Measurements from ENCODE around the gene CIAO2B.

CIAO2B gene

DNA sequence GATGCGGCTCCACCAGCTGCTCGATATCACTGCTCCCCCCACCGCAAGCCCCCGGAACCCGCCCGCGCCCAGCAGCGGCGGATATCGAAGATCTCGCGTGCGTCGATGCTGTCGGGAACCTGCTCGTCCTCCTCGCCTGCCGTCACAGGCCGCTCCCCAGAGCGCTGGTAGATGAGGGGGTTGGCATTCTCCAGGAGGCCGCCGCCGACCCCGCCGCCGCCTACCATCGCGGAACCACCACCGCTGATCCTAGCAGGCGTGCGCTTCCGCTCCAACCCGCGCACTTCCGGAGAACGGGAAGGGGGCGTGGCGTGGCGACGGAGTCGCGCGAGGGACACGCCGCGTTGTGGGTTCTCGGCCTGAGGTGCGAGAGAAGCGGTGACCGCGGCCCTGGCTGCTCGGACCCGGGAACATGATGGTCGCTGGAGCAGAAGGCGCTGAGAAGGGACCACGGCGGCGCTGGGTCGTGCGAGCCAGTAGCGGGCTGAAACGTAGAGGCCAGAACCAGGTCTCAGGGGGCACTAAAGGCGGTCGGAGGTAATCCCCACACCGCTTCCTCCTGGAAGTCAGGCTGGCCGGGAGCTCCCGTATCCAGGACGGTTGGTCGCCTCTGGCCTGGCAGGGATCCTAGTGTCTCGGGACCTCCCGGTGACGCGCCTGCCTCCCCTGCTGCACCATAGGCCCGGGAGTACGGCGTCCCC is at the start of gene CIAO2B:
CIAO2B (minus strand) TSS at position 265 of the 701 bp plus-strand sequence; CDS start at position 227, 38 bp downstream.
- ATAC-seq, result peak; percentile 87
- 0 out of 2 replicates have a peak, but pooled peaks have one; percentile 33 for TF ChIP-seq ESRRG (CRISPR knock-in tag; IDR thresholded peaks at IDR 0.05)
- TF ChIP-seq, protein P1, sequence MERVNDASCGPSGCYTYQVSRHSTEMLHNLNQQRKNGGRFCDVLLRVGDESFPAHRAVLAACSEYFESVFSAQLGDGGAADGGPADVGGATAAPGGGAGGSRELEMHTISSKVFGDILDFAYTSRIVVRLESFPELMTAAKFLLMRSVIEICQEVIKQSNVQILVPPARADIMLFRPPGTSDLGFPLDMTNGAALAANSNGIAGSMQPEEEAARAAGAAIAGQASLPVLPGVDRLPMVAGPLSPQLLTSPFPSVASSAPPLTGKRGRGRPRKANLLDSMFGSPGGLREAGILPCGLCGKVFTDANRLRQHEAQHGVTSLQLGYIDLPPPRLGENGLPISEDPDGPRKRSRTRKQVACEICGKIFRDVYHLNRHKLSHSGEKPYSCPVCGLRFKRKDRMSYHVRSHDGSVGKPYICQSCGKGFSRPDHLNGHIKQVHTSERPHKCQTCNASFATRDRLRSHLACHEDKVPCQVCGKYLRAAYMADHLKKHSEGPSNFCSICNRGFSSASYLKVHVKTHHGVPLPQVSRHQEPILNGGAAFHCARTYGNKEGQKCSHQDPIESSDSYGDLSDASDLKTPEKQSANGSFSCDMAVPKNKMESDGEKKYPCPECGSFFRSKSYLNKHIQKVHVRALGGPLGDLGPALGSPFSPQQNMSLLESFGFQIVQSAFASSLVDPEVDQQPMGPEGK (CRISPR knock-in tag; IDR thresholded peaks at IDR 0.05; ENCODE audit: borderline replicate concordance), result no peak; the same call in 1 of the 2 replicates

- no peak for ATAC-seq
- no peak for TF ChIP-seq TCF4 (CRISPR knock-in tag; IDR thresholded peaks at IDR 0.05; ENCODE audit: borderline replicate concordance)
- no peak for TF ChIP-seq TSHZ2 (CRISPR knock-in tag; IDR thresholded peaks at IDR 0.05)
Observed at GRCh38 chr16:66983033-66983432, 48.8 kb upstream of the CIAO2B start.

DNA sequence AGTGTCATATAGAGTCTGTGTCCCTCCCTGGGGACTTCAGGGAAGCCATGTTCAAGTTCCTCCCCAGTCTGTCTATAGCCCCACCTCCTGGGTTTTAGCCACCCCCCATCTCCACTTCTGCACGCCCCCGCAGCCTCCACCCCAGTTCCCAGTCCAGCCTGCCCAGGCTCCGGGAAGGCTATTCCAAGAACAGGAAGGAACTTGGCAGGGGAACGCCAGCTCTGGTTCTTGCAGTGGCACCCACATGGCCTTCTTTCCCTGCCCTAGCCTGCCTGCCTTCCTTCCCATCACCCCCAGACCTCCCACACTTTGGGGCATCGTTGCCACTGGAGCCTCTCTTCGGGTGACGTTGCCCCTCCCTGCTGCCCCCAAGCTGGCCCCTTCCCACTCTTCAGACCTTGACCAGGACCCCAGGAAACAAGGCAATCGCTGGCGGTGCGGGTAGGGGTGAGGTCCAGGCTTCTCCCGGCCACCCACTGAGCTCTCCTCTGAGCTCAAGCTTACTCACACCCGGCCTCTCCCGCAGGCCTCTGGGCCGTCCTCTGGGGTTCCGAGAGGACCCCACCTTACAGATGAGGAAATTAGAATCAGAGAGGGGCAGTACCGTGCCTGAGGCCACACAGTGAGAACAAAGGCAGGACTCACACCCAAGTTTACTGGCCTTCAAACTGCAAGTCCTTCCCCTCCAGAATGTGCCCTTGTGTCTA is 45.0 kb upstream of the CIAO2B start:
- ATAC-seq, result no peak
- TF ChIP-seq RARB (CRISPR knock-in tag; IDR thresholded peaks at IDR 0.05), result no peak
- TF ChIP-seq OSR1 (CRISPR knock-in tag; IDR thresholded peaks at IDR 0.05), result no peak
- no peak for TF ChIP-seq ISL1 (CRISPR knock-in tag; IDR thresholded peaks at IDR 0.05)
- TF ChIP-seq CSDC2 (CRISPR knock-in tag; IDR thresholded peaks at IDR 0.05), result no peak
- TF ChIP-seq, protein P1 (CRISPR knock-in tag; IDR thresholded peaks at IDR 0.05; ENCODE audit: borderline replicate concordance), result no peak
- TF ChIP-seq ZNF8 (CRISPR knock-in tag; IDR thresholded peaks at IDR 0.05), result no peak
- TF ChIP-seq, protein P2, sequence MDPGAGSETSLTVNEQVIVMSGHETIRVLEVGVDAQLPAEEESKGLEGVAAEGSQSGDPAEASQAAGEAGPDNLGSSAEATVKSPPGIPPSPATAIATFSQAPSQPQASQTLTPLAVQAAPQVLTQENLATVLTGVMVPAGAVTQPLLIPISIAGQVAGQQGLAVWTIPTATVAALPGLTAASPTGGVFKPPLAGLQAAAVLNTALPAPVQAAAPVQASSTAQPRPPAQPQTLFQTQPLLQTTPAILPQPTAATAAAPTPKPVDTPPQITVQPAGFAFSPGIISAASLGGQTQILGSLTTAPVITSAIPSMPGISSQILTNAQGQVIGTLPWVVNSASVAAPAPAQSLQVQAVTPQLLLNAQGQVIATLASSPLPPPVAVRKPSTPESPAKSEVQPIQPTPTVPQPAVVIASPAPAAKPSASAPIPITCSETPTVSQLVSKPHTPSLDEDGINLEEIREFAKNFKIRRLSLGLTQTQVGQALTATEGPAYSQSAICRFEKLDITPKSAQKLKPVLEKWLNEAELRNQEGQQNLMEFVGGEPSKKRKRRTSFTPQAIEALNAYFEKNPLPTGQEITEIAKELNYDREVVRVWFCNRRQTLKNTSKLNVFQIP (CRISPR knock-in tag; IDR thresholded peaks at IDR 0.05; ENCODE audit: borderline replicate concordance, low read depth), result no peak
- TF ChIP-seq SNAI2 (CRISPR knock-in tag; IDR thresholded peaks at IDR 0.05), result no peak
- no peak for TF ChIP-seq TCF4 (CRISPR knock-in tag; IDR thresholded peaks at IDR 0.05; ENCODE audit: borderline replicate concordance)
- TF ChIP-seq ZFP3 (CRISPR knock-in tag; IDR thresholded peaks at IDR 0.05), result no peak
- TF ChIP-seq CSRNP3 (CRISPR knock-in tag; IDR thresholded peaks at IDR 0.05), result no peak
- TF ChIP-seq GLIS3 (CRISPR knock-in tag; IDR thresholded peaks at IDR 0.05), result no peak
- no peak for TF ChIP-seq BACH2 (CRISPR knock-in tag; IDR thresholded peaks at IDR 0.05; ENCODE audit: borderline replicate concordance)
- no peak for TF ChIP-seq ESRRG (CRISPR knock-in tag; IDR thresholded peaks at IDR 0.05)
- TF ChIP-seq ZFP30 (CRISPR knock-in tag; IDR thresholded peaks at IDR 0.05), result no peak
- TF ChIP-seq TSHZ2 (CRISPR knock-in tag; IDR thresholded peaks at IDR 0.05), result no peak
- TF ChIP-seq ZC3H10 (CRISPR knock-in tag; IDR thresholded peaks at IDR 0.05), result no peak
- TF ChIP-seq ARNTL (CRISPR knock-in tag; IDR thresholded peaks at IDR 0.05; ENCODE audit: borderline replicate concordance, low read depth), result no peak
- TF ChIP-seq TOX (CRISPR knock-in tag; IDR thresholded peaks at IDR 0.05; ENCODE audit: borderline replicate concordance), result no peak
